HG03432 (cell line): Measurements from ENCODE around the gene PRXL2A.
A peak's percentile ranks its signal among the peaks of the same experiment; 100 is the strongest.
"Not testable (repeated sequence)": the region's sequence is repeated elsewhere in the genome, so short reads cannot be mapped to it uniquely, and the experiment has no call there.

Experiments
- ATAC-seq: cut with Tn5 transposase; IDR thresholded peaks from one replicate; pipeline ENCODE4 v1.9.1; 2021; ENCODE audit warnings: mild to moderate bottlenecking, moderate library complexity; ENCODE audit not compliant: unreplicated experiment

PRXL2A gene

DNA sequence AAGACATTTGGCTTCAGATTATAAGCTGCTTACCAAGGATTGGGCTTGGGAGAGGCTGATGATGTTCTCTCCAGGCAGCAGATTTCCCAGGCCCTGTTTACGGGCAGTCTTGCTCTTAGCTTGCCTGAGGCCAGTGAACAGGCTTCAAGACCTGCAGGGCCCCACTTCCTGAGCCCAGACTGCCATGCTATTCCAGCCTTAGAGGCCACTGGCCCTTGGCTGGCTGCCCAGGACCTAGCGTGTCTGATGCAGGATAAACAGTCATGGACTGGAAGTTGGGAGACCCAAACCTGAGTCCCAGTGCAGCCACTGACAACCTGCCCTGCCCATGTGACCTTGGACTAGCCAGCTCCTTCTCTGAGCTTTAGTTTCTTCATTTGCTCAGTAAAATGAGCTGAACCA lies 2.9 kb downstream of the PRXL2A start:
- no peak for ATAC-seq

DNA sequence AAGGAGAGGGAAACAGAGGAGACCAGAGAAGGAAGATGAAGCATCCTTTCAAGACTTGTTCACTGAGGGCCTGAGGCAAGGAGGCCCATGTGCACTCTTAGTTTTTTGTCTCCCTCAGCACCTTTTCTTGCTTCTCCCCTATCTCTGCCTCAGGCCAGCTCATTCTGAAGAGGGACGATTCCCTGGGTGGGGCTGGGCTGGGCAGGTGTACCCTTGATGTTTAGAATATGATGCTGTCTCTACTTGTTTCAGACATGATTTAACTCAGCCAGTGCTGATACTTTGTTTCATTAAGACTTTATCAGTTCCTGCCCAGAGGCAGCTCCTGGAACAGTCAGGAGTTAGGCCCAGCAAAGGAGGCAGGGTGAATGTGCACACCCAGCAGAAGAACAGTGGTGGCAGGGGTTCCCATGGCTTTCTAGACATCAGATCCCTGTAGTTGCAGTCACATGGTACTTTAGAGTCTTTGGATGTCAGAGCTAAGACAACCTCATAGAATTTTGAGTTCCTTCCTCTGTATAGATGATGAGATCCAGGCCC lies 3.4 kb downstream of the PRXL2A start:
- no peak for ATAC-seq

GRCh38 chr10:80412486-80412885 lies 4.1 kb downstream of the PRXL2A start:
- no peak for ATAC-seq

DNA sequence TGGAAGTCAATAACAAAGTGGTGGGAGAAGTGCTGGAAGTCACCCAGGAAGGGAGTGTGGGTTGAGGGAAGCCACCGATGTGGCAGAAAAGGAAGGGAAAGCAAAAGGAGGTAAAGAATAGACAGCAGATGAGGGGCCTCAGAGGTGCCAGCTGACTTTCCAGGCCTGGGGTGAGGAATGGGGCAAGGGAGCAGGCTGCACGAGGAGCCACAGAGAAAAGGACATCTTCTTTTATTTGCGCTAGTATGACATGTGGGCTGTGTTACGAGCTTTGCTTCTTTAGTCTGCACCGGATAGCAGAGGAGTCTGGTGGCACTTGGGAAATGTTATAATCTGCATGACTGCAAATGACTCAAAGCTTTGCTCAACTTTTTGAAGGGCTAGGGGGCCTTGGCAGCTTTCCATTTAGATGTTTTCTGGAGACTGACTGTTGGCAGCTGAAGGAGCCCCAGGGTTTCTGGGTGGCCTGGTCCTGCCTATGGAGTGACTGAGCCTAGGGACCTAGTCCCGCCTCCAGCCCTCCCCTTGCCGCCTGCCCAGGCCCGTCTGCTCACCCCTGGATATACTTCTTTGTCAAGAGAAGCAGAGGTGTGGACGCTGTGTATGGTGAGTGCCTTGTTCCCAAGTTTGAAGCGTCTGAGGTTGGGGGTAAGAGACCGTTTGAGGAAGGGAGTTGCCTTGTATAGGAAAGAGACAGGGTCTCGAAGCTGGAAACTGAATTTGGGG lies 5.1 kb downstream of the PRXL2A start:
- no peak for ATAC-seq

DNA sequence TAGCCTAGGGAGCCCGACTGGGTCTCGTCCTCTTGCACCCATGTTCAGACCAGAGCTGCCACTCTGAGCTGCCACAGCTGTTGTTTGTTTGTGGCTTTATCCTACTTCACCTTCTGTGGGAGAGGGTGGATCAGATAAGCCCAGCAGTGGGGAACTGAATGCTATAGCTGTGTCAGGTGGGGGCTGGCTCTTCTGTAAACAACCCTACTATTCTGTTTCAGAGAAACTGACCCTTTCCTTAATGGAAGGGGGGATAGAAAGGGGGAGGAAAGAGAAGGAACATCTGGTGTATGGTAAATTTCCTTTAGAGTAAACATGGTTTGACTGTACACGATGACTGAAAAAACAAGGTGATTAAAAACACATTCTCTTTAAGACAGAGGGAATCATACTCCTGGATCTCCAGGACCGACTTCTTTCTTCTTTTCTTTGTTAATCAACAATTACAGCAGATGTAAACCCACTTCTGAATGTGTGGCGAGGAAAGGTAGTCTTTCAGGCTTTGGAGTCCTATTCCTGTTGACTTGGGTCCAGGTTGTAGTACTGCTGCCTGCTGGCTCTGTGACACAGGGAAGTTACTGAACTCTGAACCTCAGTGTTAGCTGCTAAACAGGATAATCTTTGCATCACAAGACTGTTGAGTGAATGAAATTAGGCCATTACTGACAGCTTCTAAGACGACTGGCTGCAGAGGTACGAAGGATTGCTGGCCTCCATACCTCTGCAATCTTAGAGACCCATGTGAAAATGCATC lies 6.0 kb downstream of the PRXL2A start:
- no peak for ATAC-seq

DNA sequence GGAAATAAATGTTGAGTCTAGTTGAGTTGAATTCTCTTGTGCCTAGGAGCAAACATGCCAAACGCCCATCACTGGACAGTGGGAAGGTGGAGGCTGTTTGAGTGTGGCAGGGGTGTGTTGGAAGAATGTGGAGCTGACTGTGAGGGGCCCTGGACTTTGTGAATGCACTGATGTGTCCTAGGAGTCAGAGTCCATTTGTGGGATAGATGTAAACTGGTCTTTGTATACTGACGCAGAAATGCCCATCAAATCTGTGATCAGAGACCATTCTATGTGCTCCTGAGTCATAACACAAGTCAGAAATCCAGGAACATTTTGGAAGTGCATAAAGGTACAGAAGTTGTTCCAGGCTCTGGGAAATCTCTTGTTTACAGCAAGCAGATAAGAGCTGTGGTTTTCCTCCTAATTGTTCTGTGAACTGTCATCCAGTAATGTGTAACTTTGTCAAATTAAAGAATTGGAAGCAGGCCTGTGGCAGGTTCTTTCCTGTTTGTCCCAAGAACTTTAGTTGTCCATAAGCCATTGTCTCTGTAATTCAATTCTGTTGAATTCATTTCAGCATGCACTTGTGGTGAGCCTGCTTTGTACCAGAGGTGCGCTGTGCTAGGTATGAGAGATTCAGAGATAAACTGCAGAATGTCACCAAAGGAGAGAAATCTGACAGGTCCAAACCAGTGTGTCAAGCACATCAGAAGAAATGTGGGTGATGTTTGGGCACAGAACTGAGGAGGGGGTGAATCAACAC lies 7.6 kb downstream of the PRXL2A start:
- no peak for ATAC-seq

DNA sequence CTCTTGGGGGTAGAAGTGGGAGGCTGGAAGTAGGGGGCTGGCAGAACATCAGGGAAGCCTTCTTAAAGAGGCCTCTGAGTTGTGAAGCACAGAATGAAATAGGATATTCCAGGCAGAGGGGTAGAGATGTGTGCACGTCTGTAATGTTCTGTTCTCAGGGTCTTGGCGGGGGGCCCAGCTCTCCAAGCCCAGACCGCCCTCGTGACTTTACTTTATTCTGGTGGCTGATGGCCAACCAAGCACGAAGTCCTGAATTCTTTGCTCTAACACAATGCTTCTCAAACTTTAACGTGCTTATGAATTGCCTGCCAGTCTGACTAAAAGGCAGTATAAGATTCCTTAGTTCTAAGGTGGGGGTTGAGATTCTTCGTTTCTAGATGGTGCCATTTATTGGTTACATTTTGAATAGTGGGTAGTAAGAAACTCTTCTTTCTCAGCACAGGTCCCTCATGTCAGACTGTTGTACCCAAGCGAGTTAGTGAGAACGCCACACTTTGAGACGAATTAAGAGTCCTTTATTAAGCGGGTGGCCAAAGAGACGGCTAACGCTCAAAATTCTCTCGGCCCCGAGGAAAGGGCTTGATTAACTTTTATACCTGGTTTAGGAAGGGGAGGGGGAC lies 8.2 kb downstream of the PRXL2A start:
- ATAC-seq: no peak

DNA sequence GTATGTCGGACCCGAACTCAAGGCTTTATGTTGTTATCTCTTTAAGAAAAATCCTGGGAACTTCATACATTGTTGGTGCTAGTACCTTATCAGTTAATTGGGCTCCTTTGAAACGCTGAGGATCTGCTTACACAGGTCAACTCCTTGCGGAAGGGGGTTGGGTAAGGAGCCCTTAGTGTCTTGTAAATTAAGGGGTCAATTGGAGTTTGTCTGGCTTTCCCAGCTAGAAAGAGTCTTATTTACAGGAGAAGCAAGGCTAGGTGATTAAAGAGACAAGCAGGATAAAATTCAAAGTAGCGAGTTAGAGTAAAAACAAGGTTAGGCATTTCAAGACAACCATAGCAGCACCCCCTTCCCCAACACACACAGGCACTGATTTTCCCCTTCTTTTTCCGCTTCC lies 8.9 kb downstream of the PRXL2A start:
- ATAC-seq: not testable (repeated sequence)

GRCh38 chr10:80421050-80421706 lies 12.8 kb downstream of the PRXL2A start:
- peak; percentile 8 for ATAC-seq

GRCh38 chr10:80421707-80422536 lies 13.6 kb downstream of the PRXL2A start:
- peak; percentile 91 for ATAC-seq

DNA sequence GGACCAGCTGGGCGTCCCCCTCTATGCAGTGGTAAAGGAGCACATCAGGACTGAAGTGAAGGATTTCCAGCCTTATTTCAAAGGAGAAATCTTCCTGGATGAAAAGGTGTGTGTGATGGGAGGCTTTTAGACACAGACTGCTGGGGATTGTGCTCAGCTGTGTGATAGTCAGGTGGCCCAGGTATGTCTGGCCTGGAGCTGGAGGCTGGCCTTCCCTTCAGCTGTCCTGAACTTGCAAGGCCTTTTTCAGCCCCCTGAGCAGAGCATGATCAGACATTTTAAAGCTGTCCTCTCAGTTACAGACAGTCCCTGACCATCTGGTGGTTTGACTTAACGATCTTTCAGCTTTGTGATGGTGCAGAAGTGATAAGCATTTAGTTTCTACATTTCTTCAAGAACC lies 17.6 kb downstream of the PRXL2A start:
- ATAC-seq: no peak

DNA sequence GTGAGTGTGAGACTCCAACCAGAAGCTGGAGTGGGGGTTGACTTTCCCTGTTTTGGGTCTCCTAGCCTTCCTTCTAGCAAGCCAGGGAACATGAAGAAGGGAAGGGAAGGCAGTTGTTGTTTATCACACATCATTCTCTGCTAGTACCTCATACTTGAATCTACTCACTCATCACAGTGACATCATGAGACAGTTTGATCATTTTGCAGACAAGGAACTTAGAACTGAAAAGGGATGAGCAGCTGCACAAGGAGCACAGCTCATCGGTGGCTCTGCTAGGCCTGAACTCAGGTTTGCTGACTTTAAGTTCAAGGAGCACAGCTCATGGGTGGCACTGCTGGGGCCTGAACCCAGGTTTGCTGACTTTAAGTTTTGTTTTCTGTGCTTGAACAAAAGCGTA lies 19.2 kb downstream of the PRXL2A start:
- ATAC-seq: no peak

GRCh38 chr10:80429521-80429973 lies 21.2 kb downstream of the PRXL2A start:
- no peak for ATAC-seq

DNA sequence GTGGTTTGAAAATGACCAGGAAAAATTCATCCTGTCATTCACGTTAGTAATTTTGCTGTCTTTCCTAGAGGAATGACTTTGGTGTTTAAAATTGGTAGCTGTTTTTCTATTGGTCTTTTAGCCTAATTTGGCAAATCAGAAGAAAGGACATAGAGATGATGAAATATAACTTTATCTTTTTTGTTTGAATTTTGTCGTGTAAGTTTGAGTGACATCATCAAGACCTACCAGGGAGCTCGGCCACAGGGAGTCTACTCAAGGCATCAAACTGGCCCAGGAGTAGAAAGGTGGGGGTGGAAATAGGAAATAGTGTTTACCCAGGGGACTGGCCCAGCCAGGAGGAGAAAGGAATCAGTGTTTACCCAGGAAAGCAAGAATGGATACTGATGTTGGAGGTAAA lies 24.8 kb downstream of the PRXL2A start:
- ATAC-seq: no peak

- no peak for ATAC-seq
Measured at GRCh38 chr10:80436446-80437098, 28.2 kb downstream of the PRXL2A start.

DNA sequence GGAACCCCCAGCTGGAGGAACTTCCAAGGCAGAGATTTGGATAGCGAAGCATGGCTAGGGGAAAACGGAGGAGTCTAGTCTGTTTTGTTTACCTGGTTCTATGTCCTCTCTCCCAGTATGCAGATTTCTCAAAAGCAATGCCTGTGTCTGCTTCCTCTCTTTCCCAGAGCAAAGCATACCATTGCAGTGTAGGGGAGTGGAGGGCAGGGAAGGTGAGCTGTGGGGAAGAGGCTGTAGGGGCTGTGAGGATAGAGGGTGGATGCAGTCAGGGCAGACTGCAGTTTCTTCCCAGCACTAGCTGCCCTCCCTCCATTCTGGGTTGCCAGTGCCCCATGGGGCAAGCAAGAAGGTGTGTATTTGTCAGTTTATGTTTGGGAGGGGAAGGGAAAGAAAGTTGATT lies 28.9 kb downstream of the PRXL2A start:
- ATAC-seq: no peak

- no peak for ATAC-seq
Measured at GRCh38 chr10:80441831-80442230, 33.5 kb downstream of the PRXL2A start.

GRCh38 chr10:80442879-80443278 lies 34.5 kb downstream of the PRXL2A start:
- no peak for ATAC-seq

DNA sequence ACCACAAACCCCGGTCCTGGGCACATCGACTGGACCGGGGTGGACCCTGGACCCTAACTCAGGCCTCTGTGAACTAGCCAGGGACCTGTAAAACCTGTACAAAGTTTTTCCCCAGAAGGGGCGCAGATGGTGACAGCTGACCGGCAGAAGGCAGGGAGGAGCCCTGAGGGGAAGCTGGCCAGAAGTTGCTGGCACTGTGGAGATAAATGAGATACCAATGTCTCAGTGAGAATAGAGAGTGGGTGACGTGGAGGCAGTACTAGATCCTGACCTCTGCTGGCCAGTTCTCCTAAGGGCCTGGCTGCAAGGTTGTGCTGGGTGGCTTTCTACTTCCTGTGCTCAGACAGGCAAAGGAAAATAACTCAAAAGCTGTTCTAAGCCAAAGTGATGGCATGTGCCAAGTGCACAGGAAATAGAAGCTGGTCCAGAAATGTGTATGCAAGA lies 35.2 kb downstream of the PRXL2A start:
- ATAC-seq: peak; percentile 60
